Testis (tissue), 3 donors: ENCODE data around the gene MAPK1IP1L. TPM values are rescaled to one million over a fixed set of nuclear protein-coding genes. Genes with fewer than 3 reads are reported as not detected.
"Not testable (repeated sequence)": the region's sequence is repeated elsewhere in the genome, so short reads cannot be mapped to it uniquely, and the experiment has no call there.

Source experiments
- DNase-seq: peaks from one replicate; pipeline ENCODE4 v3.0.0-alpha.2; 2019
- H3K27ac ChIP-seq, 2 donors: fragments of 200-600 bp; sonication (generic); one replicate each; pipeline ENCODE4 v1.5.1; 2019
- H3K27me3 ChIP-seq: fragments of 200-600 bp; sonication (generic); one replicate; pipeline ENCODE4 v1.5.1; 2019
- H3K36me3 ChIP-seq: fragments of 200-600 bp; sonication (generic); one replicate; pipeline ENCODE4 v1.5.1; 2017; ENCODE audit warnings: low read depth; ENCODE audit errors: missing control alignments
- H3K4me1 ChIP-seq: fragments of 200-600 bp; sonication (generic); one replicate; pipeline ENCODE4 v1.5.1; 2019
- H3K4me3 ChIP-seq, 2 donors: fragments of 200-600 bp; sonication (generic); one replicate each; pipeline ENCODE4 v1.5.1; 2017 to 2019
- H3K9me3 ChIP-seq: fragments of 200-600 bp; sonication (generic); one replicate; pipeline ENCODE4 v1.5.1; 2017
- CTCF ChIP-seq, 3 experiments: fragments of 450-650 bp in 2 of 3; fragments of 200-600 bp in 1 of 3; sonication (generic) in 1 of 3; IDR thresholded peaks; one replicate each; pipeline ENCODE4 v1.5.1; 2016 to 2019; ENCODE audit warnings: antibody characterized with exemption in 3 of 3, mild to moderate bottlenecking in 2 of 3, moderate library complexity in 1 of 3
- POLR2A ChIP-seq: fragments of 450-650 bp; IDR thresholded peaks from one replicate; pipeline ENCODE4 v1.6.1; 2017; ENCODE audit warnings: antibody characterized with exemption, mild to moderate bottlenecking, moderate library complexity
- WGBS, 2 donors: methylation state at CpG; one replicate each; pipeline ENCODE4 v1.1.5; 2018; 5-methylcytosine and 5-hydroxymethylcytosine counted together
- intact Hi-C: fragments of 100-400 bp; cut with DNase I; formaldehyde crosslinking; loops from one replicate; pipeline ENCODE4 v1.15.1; 2023; ENCODE audit warnings: low total_unique reads
- polyA plus RNA-seq: library from polyadenylated mRNA; stranded (reverse); fragments of 350-450 nt; fragmentation: Illumina TruSeq; extraction: RNeasy Lipid Tissue Mini Kit (QIAGEN cat#74804); gene quantifications from one replicate; pipeline ENCODE4 v1.2.3, GENCODE V29; 2014; ENCODE audit warnings: low read depth, low replicate concordance; ENCODE audit not compliant: insufficient read depth
- total RNA-seq, 2 donors: library from RNA; depleted of rRNA; stranded (reverse); fragments of >200 nt; gene quantifications; one replicate each; pipeline ENCODE4 v1.2.3, GENCODE V29; 2016

Gene MAPK1IP1L
- total and polyA plus RNA-seq, 3 donors from 2014 or later = 87.0 to 146 (median 105) TPM

GRCh38 chr14:55059333-55059732, 7.9 kb downstream of the MAPK1IP1L start:
- 90 to 93% methylated on average over 5 of the region's 5 CpGs for WGBS, 2 donors
- no peak for TF ChIP-seq POLR2A
- TF ChIP-seq CTCF (IDR thresholded peaks at IDR 0.05) = no peak
- intact Hi-C loops = no loop called here
- DNase-seq = no peak
- Histone ChIP-seq H3K9me3 (no peaks in the 10 kb centered on the region), H3K4me3 (no peak overlapping the region), H3K36me3 (no peaks in the 10 kb centered on the region), H3K27me3 (no peaks in the 10 kb centered on the region), H3K4me1 (peaks cover 27% of the 10 kb centered on the region), H3K27ac (no peak overlapping the region)

- WGBS, 2 donors = 70% methylated on average over 10 to 11 of the region's 11 CpGs
- peaks cover 18% of the 10 kb centered on the region for H3K4me1 ChIP-seq
- no peaks in the 10 kb centered on the region for H3K27me3 ChIP-seq
- no peak for DNase-seq
- TF ChIP-seq POLR2A (no peak), CTCF (IDR thresholded peaks at IDR 0.05) (no peak)
- H3K27ac ChIP-seq = peak overlapping the region in 1 of 2 donors; percentile 15
- H3K36me3 ChIP-seq = no peaks in the 10 kb centered on the region
- intact Hi-C loops = no loop called here
- H3K4me3 ChIP-seq = no peak overlapping the region
- H3K9me3 ChIP-seq = no peaks in the 10 kb centered on the region
Observed at GRCh38 chr14:55062517-55063351, 11.3 kb downstream of the MAPK1IP1L start.

- peak overlapping the region in 1 of 2 donors; percentile 71 for H3K27ac ChIP-seq
Observed at GRCh38 chr14:55064896-55065295, 13.4 kb downstream of the MAPK1IP1L start.

GRCh38 chr14:55065411-55065810, 14.0 kb downstream of the MAPK1IP1L start:
- H3K36me3 ChIP-seq = no peaks in the 10 kb centered on the region
- no peak for TF ChIP-seq CTCF (IDR thresholded peaks at IDR 0.05)
- TF ChIP-seq POLR2A = no peak
- H3K4me3 ChIP-seq = no peak overlapping the region
- H3K27ac ChIP-seq = peak overlapping the region in 1 of 2 donors; percentile 71
- no peaks in the 10 kb centered on the region for H3K27me3 ChIP-seq
- 47% methylated on average over 2 of the region's 2 CpGs for WGBS, 2 donors
- no peaks in the 10 kb centered on the region for H3K9me3 ChIP-seq
- no peak for DNase-seq
- peaks cover 18% of the 10 kb centered on the region for H3K4me1 ChIP-seq
- intact Hi-C loops = no loop called here

More at GRCh38 chr14:55064896-55065295, 13.4 kb downstream of the MAPK1IP1L start:
- H3K27me3 ChIP-seq, DNase-seq, H3K4me3 ChIP-seq, H3K9me3 ChIP-seq, intact Hi-C loops, H3K36me3 ChIP-seq: not testable (repeated sequence)
- 65 to 78% methylated on average over 2 of the region's 2 CpGs for WGBS, 2 donors
- peaks cover 18% of the 10 kb centered on the region for H3K4me1 ChIP-seq

- no peak for TF ChIP-seq POLR2A
- TF ChIP-seq CTCF (IDR thresholded peaks at IDR 0.05) = no peak
- no peak for DNase-seq
- H3K9me3 ChIP-seq = no peaks in the 10 kb centered on the region
- H3K4me1 ChIP-seq = peaks cover 22% of the 10 kb centered on the region
- no peaks in the 10 kb centered on the region for H3K27me3 ChIP-seq
- H3K4me3 ChIP-seq = no peak overlapping the region
- intact Hi-C loops = no loop called here
- WGBS, 2 donors = 67 to 84% methylated on average over 1 of the region's 1 CpG
- no peaks in the 10 kb centered on the region for H3K36me3 ChIP-seq
- H3K27ac ChIP-seq = peak overlapping the region; percentile 34 to 71
Observed at GRCh38 chr14:55066223-55066622, 14.8 kb downstream of the MAPK1IP1L start.
